ENCODE measurements around the gene HYCC1. TPM values are rescaled to one million over a fixed set of nuclear protein-coding genes. Genes with fewer than 3 reads are reported as not detected.

HYCC1 gene
- total and polyA plus RNA-seq, 2 experiments from 2014 or later, result 55.4 to 181 TPM

DNA sequence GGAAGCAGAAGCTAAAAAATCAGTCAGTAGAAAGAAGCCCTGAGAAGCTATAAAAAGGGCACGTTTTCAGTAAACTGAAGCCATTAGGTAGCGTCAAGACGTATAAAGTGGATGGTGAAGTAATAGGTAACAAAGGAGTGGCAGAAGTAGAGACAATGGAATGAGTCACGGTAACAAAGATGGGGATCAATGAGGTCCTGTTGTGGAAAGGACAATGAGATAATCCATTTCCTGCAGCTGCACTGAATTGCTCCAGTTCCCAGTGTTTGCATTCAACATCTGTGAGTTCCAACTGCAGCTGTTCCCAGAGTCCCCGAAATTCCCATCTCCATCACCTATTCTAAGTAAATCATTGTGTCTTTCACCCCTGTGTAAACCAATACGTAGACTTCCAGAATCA, 4.8 kb upstream of the HYCC1 start (continued):
- TF ChIP-seq ZNF462 (CRISPR knock-in tag; IDR thresholded peaks at IDR 0.05), result no peak
- TF ChIP-seq CREB1 (CRISPR knock-in tag; IDR thresholded peaks at IDR 0.05; ENCODE audit: low read depth), result no peak

DNA sequence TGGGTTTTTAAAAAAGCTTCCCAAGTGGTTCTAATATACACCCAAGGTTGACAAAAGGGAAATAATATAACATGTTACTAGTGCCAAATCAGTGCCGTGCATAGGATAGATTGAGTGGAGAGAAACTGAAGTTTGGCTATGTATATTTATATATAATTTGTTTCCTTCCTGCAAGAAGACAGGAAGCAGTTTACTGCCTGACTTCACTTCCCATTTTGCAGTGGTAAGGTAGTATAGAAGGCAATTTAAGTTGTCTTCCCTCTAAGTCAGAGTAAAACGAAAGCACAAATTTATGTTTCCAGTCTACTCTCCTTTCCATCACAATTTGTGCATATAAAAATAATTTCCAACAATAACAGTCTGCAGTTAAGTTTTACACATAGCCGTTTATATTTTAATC, 3.4 kb upstream of the HYCC1 start:
- Histone ChIP-seq H3K27ac (ENCODE audit: low read depth) (no peak overlapping the region), H3K4me2 (no peak overlapping the region), H4K20me1 (replicated peaks; ENCODE audit: insufficient read depth) (peaks cover 4% of the 10 kb centered on the region; the same call in 1 of the 2 replicates), H3F3A (replicated peaks; ENCODE audit: low read depth) (no peaks in the 10 kb centered on the region), H3K4me1 (ENCODE audit: insufficient read depth) (peaks cover 11% of the 10 kb centered on the region), H3K36me3 (ENCODE audit: insufficient read depth) (no peaks in the 10 kb centered on the region), H3K9me2 (ENCODE audit: insufficient read depth) (no peaks in the 10 kb centered on the region), H3K79me2 (replicated peaks; ENCODE audit: insufficient read depth) (peaks cover 11% of the 10 kb centered on the region), H2AFZ (peak overlapping the region; percentile 60), H3K27me3 (ENCODE audit: insufficient read depth) (no peaks in the 10 kb centered on the region), H3K4me3 (no peak overlapping the region)
- Mint-ChIP-seq H3K27ac (no peak overlapping the region), H3K27me3 (ENCODE audit: insufficient read depth, low read depth, poor library complexity) (no peaks in the 10 kb centered on the region), H3K4me1 (peaks cover 17% of the 10 kb centered on the region), H3K9me3 (no peaks in the 10 kb centered on the region), H3K36me3 (ENCODE audit: low read depth) (no peaks in the 10 kb centered on the region), H3K4me3 (no peak overlapping the region)
- DNase-seq (ENCODE audit: low spot score), result no peak
- ATAC-seq, result no peak
- TF ChIP-seq, protein P1, sequence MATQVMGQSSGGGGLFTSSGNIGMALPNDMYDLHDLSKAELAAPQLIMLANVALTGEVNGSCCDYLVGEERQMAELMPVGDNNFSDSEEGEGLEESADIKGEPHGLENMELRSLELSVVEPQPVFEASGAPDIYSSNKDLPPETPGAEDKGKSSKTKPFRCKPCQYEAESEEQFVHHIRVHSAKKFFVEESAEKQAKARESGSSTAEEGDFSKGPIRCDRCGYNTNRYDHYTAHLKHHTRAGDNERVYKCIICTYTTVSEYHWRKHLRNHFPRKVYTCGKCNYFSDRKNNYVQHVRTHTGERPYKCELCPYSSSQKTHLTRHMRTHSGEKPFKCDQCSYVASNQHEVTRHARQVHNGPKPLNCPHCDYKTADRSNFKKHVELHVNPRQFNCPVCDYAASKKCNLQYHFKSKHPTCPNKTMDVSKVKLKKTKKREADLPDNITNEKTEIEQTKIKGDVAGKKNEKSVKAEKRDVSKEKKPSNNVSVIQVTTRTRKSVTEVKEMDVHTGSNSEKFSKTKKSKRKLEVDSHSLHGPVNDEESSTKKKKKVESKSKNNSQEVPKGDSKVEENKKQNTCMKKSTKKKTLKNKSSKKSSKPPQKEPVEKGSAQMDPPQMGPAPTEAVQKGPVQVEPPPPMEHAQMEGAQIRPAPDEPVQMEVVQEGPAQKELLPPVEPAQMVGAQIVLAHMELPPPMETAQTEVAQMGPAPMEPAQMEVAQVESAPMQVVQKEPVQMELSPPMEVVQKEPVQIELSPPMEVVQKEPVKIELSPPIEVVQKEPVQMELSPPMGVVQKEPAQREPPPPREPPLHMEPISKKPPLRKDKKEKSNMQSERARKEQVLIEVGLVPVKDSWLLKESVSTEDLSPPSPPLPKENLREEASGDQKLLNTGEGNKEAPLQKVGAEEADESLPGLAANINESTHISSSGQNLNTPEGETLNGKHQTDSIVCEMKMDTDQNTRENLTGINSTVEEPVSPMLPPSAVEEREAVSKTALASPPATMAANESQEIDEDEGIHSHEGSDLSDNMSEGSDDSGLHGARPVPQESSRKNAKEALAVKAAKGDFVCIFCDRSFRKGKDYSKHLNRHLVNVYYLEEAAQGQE (IDR thresholded peaks at IDR 0.05; ENCODE audit: unreplicated experiment), result no peak
- TF ChIP-seq ZNF331 (CRISPR knock-in tag; IDR thresholded peaks at IDR 0.05; ENCODE audit: low read depth) (no peak), STAT1 (IDR thresholded peaks at IDR 0.05; ENCODE audit: unreplicated experiment) (no peak), ZNF114 (CRISPR knock-in tag; IDR thresholded peaks at IDR 0.05) (no peak), JUNB (IDR thresholded peaks at IDR 0.05; ENCODE audit: unreplicated experiment) (no peak), POLR2AphosphoS5 (IDR thresholded peaks at IDR 0.05; ENCODE audit: low read depth) (no peak), EZH2 (IDR thresholded peaks at IDR 0.05; ENCODE audit: low read depth, unreplicated experiment) (no peak)
- TF ChIP-seq, protein P2, sequence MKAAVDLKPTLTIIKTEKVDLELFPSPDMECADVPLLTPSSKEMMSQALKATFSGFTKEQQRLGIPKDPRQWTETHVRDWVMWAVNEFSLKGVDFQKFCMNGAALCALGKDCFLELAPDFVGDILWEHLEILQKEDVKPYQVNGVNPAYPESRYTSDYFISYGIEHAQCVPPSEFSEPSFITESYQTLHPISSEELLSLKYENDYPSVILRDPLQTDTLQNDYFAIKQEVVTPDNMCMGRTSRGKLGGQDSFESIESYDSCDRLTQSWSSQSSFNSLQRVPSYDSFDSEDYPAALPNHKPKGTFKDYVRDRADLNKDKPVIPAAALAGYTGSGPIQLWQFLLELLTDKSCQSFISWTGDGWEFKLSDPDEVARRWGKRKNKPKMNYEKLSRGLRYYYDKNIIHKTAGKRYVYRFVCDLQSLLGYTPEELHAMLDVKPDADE (IDR thresholded peaks at IDR 0.05), result no peak

Data from GM23338 (cell line).